ENCODE measurements around the gene CD99. TPM values are rescaled to one million over a fixed set of nuclear protein-coding genes. Genes with fewer than 3 reads are reported as not detected.
"Not testable (repeated sequence)": the region's sequence is repeated elsewhere in the genome, so short reads cannot be mapped to it uniquely, and the experiment has no call there.

Gene CD99
- total and polyA plus RNA-seq, 2 experiments from 2014 or later = 28.5 to 43.1 TPM

DNA sequence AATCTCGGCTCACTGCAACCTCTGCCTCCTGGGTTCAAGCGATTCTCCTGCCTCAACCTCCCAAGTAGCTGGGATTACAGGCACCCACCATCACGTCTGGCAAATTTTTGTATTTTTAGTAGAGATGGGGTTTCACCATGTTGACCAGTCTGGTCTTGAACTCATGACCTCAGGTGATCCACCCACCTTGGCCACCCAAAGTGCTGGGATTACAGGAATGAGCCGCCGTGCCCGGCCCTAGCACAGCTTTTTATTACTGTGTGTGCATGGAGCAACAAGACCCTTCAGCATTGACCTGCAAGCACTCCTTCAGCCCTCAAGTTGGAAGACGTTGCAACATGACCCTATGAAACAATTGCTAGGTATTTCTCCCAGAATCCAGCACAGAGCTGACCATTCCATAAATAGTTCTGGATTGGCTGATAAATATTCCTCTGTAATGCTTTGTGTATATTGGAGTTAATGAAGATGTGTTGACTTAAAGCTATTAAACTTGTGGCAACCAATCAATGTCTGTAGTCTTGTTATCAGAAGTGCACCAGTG, 15.4 kb upstream of the CD99 start:
- not testable (repeated sequence) for H3K4me2 ChIP-seq

DNA sequence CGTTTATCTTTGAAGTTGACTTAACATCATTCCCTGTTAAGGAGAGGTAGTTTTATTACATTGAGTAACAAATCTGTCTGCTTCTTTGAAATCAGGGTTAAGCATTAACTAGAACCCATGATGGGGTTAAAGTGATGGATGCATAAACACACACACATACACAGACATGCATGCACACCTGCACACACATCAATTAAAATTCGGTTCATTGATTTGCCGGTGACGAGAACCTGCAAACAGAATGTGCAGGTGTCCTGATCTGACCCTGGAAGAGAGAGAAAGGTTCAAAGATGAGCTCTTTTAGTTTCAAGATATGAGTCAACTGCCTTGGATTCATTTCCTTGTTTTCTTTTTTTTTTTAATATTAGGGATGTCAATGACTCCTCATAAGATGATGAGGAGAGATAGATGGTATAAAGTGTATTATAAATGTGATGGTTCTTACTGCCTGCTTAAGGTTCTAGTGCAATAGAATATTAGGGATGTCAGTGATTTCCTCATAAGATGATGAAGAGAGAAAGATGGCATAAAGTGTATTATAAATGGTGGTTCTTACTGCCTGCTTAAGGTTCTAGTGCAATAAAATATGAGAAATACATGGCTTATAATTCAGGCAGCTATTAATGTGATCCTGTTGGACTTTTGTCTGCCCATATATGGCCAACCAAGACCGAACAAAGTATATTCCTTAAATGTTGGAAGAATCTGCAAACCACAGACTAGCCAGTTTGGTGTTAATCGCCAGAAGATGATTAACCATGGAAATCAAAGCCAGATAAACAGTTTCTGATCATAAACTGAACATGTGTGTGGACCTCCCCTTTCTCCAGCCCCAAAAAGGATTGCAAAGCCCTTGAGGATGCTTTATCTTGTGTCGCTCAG, 14.1 kb upstream of the CD99 start:
- no peak for DNase-seq (ENCODE audit: low spot score)

More for the DNA sequence above, 15.4 kb upstream of the CD99 start:
- not testable (repeated sequence) for ATAC-seq; H3K4me1 ChIP-seq (ENCODE audit: insufficient read depth); H3K79me2 ChIP-seq (replicated peaks; ENCODE audit: insufficient read depth); H3K4me3 Mint-ChIP-seq; H3K4me3 ChIP-seq; H3K27me3 ChIP-seq (ENCODE audit: insufficient read depth); H3K9me3 Mint-ChIP-seq; H3K4me1 Mint-ChIP-seq; H2AFZ ChIP-seq; H3K27ac ChIP-seq (ENCODE audit: low read depth); H3F3A ChIP-seq (replicated peaks; ENCODE audit: low read depth); H3K9me2 ChIP-seq (ENCODE audit: insufficient read depth); H3K36me3 Mint-ChIP-seq (ENCODE audit: low read depth); DNase-seq (ENCODE audit: low spot score); H3K36me3 ChIP-seq (ENCODE audit: insufficient read depth); H4K20me1 ChIP-seq (replicated peaks; ENCODE audit: insufficient read depth); H3K27me3 Mint-ChIP-seq (ENCODE audit: insufficient read depth, low read depth, poor library complexity); H3K27ac Mint-ChIP-seq

More for the DNA sequence above, 14.1 kb upstream of the CD99 start:
- H3K27me3 ChIP-seq (ENCODE audit: insufficient read depth) = no peaks in the 10 kb centered on the region
- no peak overlapping the region for H3K4me2 ChIP-seq
- Mint-ChIP-seq H3K27ac (no peak overlapping the region), H3K27me3 (ENCODE audit: insufficient read depth, low read depth, poor library complexity) (peaks cover under 1% of the 10 kb centered on the region), H3K4me1 (no peaks in the 10 kb centered on the region; the same call in 2 of the 3 replicates), H3K36me3 (ENCODE audit: low read depth) (no peaks in the 10 kb centered on the region; the same call in 1 of the 3 replicates), H3K9me3 (no peaks in the 10 kb centered on the region), H3K4me3 (no peak overlapping the region)
- no peaks in the 10 kb centered on the region for H3K4me1 ChIP-seq (ENCODE audit: insufficient read depth)
- no peak overlapping the region for H3K27ac ChIP-seq (ENCODE audit: low read depth)
- H3K9me2 ChIP-seq (ENCODE audit: insufficient read depth) = no peaks in the 10 kb centered on the region
- no peak overlapping the region for H2AFZ ChIP-seq
- TF ChIP-seq ZNF462 (CRISPR knock-in tag; IDR thresholded peaks at IDR 0.05) (no peak), REST (IDR thresholded peaks at IDR 0.05; ENCODE audit: unreplicated experiment) (no peak), JUNB (IDR thresholded peaks at IDR 0.05; ENCODE audit: unreplicated experiment) (no peak), ETS1 (IDR thresholded peaks at IDR 0.05) (no peak)
- no peaks in the 10 kb centered on the region for H3K36me3 ChIP-seq (ENCODE audit: insufficient read depth)
- no peaks in the 10 kb centered on the region for H4K20me1 ChIP-seq (replicated peaks; ENCODE audit: insufficient read depth)
- H3K4me3 ChIP-seq = no peak overlapping the region
- no peaks in the 10 kb centered on the region for H3F3A ChIP-seq (replicated peaks; ENCODE audit: low read depth)
- no peaks in the 10 kb centered on the region for H3K79me2 ChIP-seq (replicated peaks; ENCODE audit: insufficient read depth)
- no peak for ATAC-seq
